LNCAP (cell line): ENCODE data around the gene G3BP2.

Source experiments
- CTCF ChIP-seq: fragments of 450-650 bp; IDR thresholded peaks from 2 replicates; pipeline ENCODE4 v1.5.1; 2017; ENCODE audit warnings: mild to moderate bottlenecking

G3BP2 gene

GRCh38 chr4:75598390-75598789 lies 74.8 kb downstream of the G3BP2 start:
- TF ChIP-seq CTCF, result no peak

GRCh38 chr4:75596061-75596460 lies 77.2 kb downstream of the G3BP2 start:
- TF ChIP-seq CTCF, result no peak

GRCh38 chr4:75593393-75593792 lies 79.8 kb downstream of the G3BP2 start:
- TF ChIP-seq CTCF, result no peak
